ENCODE measurements around the gene RNF13.
"Not testable (repeated sequence)": the region's sequence is repeated elsewhere in the genome, so short reads cannot be mapped to it uniquely, and the experiment has no call there.

The RNF13 gene

DNA sequence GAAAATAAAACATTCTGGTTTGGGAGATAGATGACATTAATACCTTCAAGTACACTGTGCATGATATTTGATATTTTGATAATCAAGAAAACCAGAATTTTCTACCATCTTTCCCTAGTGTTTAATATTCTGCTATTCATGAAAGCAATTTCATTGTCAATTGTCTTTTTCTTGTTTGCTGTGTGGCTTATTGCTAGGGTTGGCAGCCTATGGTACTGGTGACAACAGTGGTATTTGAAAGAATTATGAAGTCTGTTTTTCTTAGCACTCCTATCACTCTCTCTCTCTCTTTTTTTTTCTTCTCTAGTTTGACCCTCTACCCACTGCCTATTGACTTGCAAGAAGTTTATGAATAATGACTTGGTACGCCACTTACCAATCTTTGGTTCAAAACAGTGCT is 15.4 kb downstream of the RNF13 start:
- DNase-seq, result peak in 2 of 42 donors; percentile 23 to 37
- intact Hi-C loops (cut with DNase I), result no loop called here

DNA sequence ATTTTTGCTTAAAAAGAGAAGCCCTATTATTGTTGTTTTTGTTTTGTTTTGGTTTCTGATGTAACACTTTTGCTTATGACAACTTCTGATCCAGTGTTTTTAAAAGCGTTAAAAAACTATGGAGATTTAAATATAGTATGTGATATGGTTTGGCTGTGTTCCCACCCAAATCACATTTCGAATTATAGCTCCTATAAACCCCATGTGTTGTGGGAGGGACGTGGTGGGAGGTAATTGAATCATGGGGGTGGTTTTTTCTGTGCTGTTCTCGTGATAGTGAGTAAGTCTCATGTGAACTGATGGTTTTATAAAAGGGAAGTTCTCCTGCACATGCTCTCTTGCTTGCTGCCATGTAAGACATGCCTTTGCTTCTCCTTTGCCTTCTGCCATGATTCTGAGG is 16.6 kb downstream of the RNF13 start:
- DNase-seq; intact Hi-C loops (cut with DNase I): not testable (repeated sequence)

DNA sequence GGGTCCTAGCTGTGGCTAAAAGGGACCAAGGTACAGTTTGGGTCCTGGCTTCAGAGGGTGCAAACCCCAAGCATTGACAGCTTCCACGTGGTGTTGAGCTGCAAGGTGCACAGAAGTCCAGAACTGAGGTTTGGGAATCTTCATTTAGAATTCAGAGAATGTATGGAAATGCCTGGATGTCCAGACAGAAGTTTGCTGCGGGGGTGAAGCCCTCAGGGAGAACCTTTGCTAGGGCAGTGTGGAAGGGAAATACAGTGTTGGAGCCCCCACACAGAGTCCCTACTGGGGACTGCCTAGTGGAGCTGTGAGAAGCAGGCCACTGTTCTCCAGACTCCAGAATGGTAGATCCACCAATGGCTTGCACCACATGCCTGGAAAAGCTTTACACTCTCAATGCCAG is 17.9 kb downstream of the RNF13 start:
- intact Hi-C loops (cut with DNase I), result no loop called here
- DNase-seq, result no peak

DNA sequence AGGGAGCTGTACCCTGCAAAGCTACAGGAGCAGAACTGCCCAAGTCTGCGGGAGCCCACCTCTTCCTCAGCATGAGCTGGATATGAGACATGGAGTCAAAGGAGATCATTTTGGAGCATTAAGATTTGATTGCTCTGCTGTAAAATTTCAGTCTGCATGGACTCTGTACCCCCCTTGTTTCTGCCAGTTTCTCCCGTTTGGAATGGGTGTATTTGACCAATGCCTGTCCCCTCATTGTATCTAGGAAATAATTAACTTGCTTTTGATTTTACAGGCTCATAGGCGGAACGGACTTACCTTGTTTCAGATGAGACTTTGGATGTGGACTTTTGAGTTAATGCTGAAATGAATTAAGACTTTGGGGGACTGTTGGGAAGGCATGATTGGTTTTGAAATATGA is 18.3 kb downstream of the RNF13 start:
- DNase-seq, result no peak
- intact Hi-C loops (cut with DNase I), result no loop called here

DNA sequence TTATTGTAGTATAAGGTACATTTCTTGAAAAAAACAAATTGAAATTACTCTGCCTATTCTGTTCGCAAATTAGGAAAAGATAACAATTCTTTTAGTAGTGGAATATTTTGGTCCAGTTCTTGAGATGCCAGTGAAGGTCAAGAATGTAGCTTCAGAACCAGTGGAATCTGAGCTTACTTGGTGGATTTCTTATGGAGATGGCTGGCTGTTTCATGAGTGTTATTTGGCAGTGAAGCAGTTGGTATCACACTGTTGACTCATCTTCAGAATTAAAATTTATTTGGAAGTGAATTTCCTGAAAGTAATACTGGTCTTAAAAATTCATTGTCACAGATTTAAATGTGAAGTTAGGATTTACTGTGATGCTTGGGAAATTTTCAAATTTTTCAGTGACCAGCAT is 19.1 kb downstream of the RNF13 start:
- no peak for DNase-seq
- intact Hi-C loops (cut with DNase I), result no loop called here

DNA sequence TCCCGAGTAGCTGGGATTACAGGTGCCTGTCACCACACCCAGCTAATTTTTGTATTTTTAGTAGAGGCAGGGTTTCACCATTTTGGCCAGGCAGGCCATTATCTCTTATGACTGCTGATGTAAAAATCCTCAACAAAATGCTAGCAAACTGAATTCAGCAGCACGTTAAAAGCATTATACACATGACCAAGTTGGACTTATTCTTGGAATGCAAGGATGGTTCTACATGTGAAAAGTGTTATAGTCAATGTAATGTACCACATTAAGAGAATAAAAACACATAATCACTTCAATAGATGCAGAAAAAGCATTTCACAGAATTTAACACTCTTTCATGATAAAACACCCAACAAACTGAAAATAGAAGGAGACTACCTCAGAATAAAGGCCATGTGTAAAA is 20.2 kb downstream of the RNF13 start:
- intact Hi-C loops (cut with DNase I), result no loop called here
- no peak for DNase-seq

DNA sequence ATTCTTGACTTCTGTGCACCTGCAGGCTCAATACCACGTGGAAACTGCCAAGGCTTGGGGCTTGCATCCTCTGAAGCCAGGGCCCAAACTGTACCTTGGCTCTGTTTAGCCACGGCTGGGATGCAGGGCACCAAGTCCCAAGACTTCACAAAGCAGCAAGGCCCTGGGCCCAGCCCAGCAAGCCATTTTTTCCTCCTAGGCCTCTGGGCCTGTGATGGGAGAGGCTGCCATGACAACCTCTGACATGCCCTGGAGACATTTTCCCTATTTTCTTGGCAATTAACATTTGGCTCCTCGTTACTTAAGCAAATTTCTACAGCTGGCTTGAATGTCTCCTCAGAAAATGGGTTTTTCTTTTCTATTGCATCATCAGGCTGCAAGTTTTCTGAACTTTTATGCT is 25.5 kb downstream of the RNF13 start:
- intact Hi-C loops (cut with DNase I); DNase-seq: not testable (repeated sequence)

DNA sequence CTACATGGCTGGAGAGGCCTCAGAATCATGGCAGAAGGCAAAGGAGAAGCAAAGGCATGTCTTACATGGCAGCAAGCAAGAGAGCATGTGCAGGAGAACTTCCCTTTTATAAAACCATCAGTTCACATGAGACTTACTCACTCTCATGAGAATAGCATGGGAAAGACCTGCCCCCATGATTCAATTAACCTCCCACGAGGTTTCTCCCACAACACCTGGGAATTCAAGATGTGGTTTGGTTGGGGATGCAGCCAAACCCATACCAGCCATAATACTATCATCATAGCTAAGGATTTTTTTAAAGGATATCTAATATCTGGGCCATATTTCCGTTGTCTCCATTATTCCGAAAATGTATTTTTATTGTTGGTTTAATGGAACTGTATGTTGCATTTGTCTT is 26.5 kb downstream of the RNF13 start:
- intact Hi-C loops (cut with DNase I), result not testable (repeated sequence)

DNA sequence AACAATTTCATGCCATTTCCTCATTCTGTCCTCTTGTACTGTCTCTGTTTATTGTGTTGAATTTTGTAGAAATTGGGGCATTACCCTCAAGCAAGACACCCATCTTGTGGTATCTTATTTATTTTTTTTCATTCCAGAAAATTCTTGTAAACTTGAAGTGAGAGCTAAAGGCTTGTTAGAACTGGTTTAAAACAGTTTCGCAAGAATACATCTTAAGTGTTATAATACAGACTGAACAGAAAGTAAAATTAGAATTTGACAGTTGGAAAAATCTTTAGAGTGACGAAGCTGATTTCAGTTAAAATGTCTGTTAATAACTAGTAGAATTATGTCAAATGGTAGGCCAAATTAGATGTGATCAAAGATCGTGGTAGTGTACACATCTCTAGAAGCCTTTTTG is 26.9 kb downstream of the RNF13 start:
- DNase-seq, result no peak
- intact Hi-C loops (cut with DNase I), result no loop called here

More for the DNA sequence above, 26.5 kb downstream of the RNF13 start:
- not testable (repeated sequence) for DNase-seq

DNA sequence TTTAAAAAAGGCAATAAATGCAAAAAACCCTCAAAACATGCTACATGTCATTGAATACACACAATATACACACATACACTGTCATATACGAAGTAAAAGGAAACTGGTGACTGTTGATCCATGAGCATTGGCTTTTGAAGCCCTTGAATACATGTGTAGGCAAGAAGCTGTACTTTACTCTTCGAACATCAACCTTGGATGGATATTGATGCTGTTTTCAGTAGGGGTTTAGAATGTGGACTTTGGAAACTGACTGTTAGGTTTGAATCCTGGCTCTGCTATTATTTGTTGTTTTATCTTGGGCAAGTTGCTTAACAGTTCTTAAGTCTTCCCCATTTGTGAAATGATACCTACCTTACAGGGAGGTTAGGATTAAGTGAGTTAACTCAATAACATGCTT is 30.5 kb downstream of the RNF13 start:
- no peak for DNase-seq
- intact Hi-C loops (cut with DNase I), result no loop called here

DNA sequence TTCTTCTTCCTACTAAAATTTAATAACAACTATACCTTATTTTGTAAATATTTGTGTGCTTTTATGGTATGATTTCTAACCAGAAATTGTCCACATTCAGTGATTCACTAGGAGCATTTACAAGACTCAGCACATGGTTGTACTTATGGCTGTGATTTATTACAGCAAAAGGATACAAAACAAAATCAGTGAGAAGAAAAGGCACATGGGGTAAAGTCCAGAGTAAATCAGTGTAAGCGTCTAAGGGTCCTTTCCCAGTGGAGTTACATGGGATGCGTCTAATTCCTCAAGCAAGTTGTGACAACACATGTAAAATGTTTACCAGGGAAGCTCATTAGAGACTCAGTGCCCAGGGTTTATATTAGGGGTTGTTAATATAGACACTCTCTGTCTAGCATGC is 31.1 kb downstream of the RNF13 start:
- intact Hi-C loops (cut with DNase I), result no loop called here
- no peak for DNase-seq

DNA sequence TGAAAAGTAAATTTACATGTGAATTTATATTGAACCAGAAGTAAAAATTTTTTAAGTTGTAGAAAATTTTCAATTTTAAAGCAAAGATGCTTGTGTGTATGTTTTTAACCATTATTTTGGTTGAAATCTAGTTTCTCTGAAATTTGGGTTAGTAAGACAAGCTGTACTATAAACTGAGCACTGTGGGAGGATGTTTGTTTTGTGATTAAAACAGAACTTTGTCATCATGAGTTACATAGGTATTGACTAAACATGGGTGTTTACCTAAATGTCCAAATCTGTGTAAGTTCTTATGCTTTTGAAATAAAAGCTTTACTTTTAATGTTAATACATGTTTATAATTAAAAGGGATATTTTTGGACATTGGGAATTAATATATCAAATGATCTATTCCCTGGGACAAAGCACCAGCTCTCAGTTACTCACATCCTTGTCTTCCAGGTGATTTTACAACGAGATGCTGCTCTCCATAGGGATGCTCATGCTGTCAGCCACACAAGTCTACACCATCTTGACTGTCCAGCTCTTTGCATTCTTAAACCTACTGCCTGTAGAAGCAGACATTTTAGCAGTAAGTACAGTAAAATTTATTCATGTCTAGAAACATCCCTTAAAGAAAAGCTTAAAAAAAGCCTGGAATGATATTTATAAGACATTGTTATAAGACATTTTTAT is 32.7 kb downstream of the RNF13 start:
- intact Hi-C loops (cut with DNase I), result no loop called here

DNA sequence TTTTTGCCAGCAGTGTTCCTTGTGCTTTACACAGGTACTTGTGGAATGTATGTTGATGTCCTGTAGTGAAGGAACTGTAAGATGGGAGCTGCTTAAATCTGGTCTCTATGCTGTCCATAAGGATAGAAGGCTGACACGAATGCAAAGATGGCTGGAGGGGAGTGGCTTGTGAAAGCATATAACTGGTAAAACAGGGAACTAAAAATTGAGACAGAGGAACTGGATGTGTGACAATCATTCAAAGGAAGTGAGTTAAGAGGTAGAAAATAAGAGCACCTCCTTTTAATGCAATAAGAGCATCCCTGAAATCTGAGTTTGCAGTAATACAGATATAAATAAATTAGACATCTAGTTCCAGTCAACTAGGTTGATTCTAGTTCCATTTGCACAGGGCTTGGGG is 35.2 kb downstream of the RNF13 start:
- no peak for DNase-seq
- intact Hi-C loops (cut with DNase I), result no loop called here

More for the DNA sequence above, 32.7 kb downstream of the RNF13 start:
- no peak for DNase-seq

DNA sequence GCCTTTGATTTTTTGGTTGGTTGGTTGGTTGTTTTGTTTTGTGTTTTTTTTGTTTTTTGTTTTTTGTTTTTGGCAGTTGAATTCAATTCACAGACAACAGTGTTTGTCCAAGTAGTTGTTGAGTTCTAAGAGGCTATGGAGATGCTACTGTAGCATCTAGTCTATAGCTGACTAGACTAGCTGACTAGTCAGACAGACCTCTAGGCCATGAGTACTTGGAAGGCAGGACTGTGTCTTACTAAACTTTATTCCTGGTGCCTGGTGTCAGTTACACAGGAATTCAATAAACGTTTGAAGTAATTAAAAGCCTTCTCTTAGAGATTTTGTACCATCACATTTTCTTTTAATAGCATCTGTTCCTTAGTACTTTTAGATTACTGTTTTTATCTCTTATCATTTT is 35.7 kb downstream of the RNF13 start:
- intact Hi-C loops (cut with DNase I), result no loop called here
- DNase-seq, result no peak

DNA sequence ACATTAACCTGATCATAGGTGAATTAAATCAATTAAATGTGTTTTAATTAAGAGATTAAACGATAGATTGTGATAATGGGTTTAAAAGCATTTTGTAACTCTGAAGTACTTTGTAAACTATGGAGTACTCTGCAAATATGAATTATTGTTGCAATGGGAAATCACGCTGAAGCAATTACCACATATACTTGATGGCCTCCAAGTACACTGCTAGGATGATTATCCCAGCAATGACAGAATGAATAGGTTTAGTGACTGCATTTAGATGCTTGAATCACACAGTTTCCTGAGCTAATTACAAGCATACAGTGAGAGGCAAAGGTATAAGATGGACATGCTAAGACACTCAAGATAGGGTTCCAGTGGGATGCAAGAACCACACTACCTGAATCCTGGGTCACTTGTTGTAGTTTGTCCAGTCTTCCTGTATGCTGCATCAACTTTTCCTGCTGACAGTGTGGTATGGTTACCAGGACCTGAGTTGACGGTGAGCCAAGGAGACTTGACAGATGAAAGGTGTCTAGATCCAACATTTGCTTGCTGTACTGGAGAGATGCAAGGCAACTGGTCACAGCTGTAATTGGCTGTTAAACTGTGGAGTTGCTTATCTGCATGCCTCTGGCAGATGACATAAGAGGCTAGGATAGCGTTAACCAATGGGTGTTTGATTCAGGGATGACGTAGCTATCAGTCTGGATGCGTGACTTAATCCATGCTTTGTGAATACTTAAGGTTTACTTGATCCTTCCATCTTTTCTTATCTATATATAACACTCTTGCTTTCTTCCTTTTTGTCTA is 38.0 kb downstream of the RNF13 start:
- DNase-seq, result no peak
- intact Hi-C loops (cut with DNase I), result no loop called here

DNA sequence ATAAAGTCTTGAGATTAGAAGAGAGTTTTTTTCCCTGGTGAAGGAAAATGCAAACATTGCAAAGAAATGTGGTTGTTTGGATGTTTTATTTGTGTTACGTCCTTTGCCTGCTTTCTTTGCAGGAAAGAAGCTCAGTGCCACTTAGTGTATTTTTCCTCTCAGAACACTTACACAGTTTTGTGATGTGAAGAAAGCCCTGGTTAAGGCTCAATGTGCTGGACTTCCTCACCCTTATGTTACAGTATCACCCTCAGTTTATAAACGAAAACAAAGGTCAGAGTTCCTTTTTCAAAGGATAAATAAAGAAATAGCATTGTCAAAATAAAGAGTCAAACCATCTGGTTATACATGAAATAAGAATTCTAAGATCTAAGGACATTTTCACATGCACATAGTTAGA is 45.9 kb downstream of the RNF13 start:
- intact Hi-C loops (cut with DNase I), result no loop called here
- DNase-seq, result no peak

DNA sequence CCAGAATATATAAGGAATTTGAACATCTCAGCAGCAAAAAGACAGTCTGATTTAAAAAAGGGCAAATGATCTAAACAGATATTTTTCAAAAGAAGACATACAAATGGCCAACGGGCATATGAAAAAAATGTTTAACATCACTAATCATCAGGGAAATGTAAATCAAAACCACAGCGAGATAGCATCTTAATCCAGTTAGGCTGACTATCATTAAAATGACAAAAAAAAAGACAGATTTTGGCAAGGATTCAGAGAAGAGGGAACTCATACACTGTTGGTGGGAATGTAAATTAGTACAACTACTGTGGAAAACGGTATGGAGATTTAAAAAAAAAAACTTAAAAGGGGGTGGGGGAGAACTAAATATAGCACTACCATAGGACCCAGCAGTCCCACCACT is 47.9 kb downstream of the RNF13 start:
- intact Hi-C loops (cut with DNase I), result no loop called here
- no peak for DNase-seq

DNA sequence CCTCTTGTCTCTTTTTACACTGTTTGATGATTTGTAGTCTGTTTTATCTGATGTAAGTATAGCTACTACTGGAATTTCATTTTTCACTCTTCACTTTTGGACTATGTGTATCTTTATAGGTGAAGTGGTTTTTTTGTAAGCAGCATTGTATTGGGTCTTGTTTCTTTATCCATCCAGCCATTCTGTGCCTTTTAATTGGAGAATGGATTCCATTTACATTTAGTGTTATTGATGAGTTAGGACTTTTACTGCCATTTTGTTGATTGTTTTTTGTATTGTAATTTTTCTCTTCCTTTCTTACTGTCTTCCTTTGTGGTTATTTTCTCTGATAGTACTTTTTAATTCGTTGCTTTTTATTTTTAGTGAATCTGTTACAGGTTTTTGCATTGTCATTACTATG is 54.5 kb downstream of the RNF13 start:
- intact Hi-C loops (cut with DNase I), result no loop called here
- DNase-seq, result no peak

DNA sequence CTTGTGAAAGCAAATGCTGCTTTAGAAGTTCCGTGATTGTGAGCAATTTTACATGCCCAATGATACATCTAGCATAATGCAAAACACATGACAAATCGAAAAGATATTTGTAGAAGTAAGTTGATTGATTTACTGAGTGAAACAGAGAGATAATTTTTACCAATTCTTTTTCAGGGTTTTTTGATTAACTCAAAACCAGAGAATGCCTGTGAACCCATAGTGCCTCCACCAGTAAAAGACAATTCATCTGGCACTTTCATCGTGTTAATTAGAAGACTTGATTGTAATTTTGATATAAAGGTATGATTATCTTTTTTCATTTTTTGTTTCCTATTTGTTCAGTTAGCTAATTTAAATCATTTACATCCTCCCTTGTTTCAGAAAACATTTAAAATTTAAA is 58.8 kb downstream of the RNF13 start:
- intact Hi-C loops (cut with DNase I), result no loop called here
- no peak for DNase-seq

DNA sequence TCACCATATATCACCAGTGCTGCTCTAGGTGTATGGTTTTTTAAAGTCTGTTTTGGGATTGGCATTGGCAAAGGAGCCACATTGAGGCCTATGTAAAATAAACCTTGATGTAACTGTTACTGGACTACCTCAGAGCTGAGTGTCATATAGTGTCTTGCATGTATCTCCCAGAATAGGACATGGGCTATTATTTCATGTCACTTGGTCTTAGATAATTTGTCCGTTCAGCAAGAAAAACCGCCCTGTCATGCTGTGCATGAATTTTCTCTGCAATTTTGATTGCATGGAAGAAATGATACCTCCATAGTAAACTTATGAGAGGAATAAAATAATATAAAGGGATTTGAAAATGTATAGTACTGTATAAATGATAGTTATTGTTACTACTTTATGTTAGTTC is 59.6 kb downstream of the RNF13 start:
- intact Hi-C loops (cut with DNase I), result no loop called here
- no peak for DNase-seq

DNA sequence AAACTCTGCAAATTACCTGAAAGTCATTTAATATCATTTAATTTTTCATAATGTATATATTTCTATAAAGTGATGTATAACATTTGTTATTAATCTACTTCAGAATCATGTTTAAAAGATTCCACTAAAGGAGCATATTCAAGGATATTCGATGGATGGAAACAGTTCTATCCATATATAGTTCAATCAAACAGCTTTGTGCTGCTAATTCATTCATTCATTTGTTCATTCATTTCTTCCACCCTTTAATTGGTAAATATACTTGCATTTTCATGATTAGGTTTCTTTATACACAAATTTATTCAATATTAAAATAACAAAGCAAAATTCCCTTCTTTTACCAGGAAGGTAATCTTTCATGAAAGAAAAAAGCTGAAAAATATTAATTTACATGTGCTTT is 64.7 kb downstream of the RNF13 start:
- intact Hi-C loops (cut with DNase I), result no loop called here
- no peak for DNase-seq

All from head of caudate nucleus (tissue), 42 donors.